MCF 10A (cell line): ENCODE measurements around the gene SLAMF7. TPM values are rescaled to one million over a fixed set of nuclear protein-coding genes. Genes with fewer than 3 reads are reported as not detected.

Source experiments
- BruUV-seq: library from RNA; stranded (reverse); fragments of 400-500 nt; replicated peaks from 2 replicates; lab custom pipeline; 2021; lab: Mats Ljungman, UMichigan
- CTCF ChIA-PET: fragments of 300-600 bp; sonication (Branson Sonifier 250); formaldehyde crosslinking; extraction: SDS; loops from one replicate; lab custom pipeline; 2021; ENCODE audit warnings: antibody characterized with exemption, inconsistent platforms; lab: Yijun Ruan, JAX
- POLR2A ChIA-PET: fragments of 300-600, 350-650 bp; sonication (Branson Sonifier 250); formaldehyde crosslinking; extraction: SDS; loops from one replicate; lab custom pipeline; 2020; ENCODE audit warnings: antibody characterized with exemption, inconsistent platforms; lab: Yijun Ruan, JAX
- DNase-seq: peaks from one replicate; pipeline ENCODE4 v3.0.0-alpha.2; 2018; ENCODE audit not compliant: unreplicated experiment
- H3K27ac Mint-ChIP-seq: one replicate; pipeline ENCODE4 v1.8.0; 2022; ENCODE audit warnings: mild to moderate bottlenecking, low read depth, mixed read lengths; ENCODE audit not compliant: unreplicated experiment
- H3K27me3 Mint-ChIP-seq: one replicate; pipeline ENCODE4 v1.8.0; 2022; ENCODE audit warnings: mixed read lengths; ENCODE audit not compliant: insufficient read depth, unreplicated experiment
- H3K36me3 Mint-ChIP-seq: one replicate; pipeline ENCODE4 v1.8.0; 2022; ENCODE audit warnings: mild to moderate bottlenecking, moderate library complexity, mixed read lengths; ENCODE audit not compliant: insufficient read depth, unreplicated experiment
- H3K4me1 Mint-ChIP-seq: one replicate; pipeline ENCODE4 v1.8.0; 2022; ENCODE audit warnings: mixed read lengths; ENCODE audit not compliant: insufficient read depth, unreplicated experiment
- H3K4me3 Mint-ChIP-seq: one replicate; pipeline ENCODE4 v1.8.0; 2022; ENCODE audit warnings: mild to moderate bottlenecking, moderate library complexity, mixed read lengths; ENCODE audit not compliant: unreplicated experiment
- H3K9me3 Mint-ChIP-seq: one replicate; pipeline ENCODE4 v1.8.0; 2022; ENCODE audit warnings: mixed read lengths; ENCODE audit not compliant: unreplicated experiment
- CTCF ChIP-seq: fragments of 200-600 bp; IDR thresholded peaks from one replicate; pipeline ENCODE4 v1.8.0; 2022; ENCODE audit warnings: antibody characterized with exemption, mild to moderate bottlenecking; ENCODE audit not compliant: unreplicated experiment
- intact Hi-C: fragments of 100-400 bp; cut with micrococcal nuclease; formaldehyde crosslinking; loops from 2 replicates; pipeline ENCODE4 v1.14.1; 2022
- total RNA-seq: library from RNA; stranded (reverse); gene quantifications from 2 replicates; pipeline ENCODE4 v1.2.3, GENCODE V29; 2022

The SLAMF7 gene
- total RNA-seq, 1 experiment from 2014 or later: 8.6 TPM

GRCh38 chr1:160721473-160721872, 17.6 kb upstream of the SLAMF7 start:
- Mint-ChIP-seq H3K27ac (no peak overlapping the region), H3K9me3 (no peaks in the 10 kb centered on the region), H3K36me3 (no peaks in the 10 kb centered on the region), H3K4me1 (peaks cover 6% of the 10 kb centered on the region), H3K27me3 (no peaks in the 10 kb centered on the region), H3K4me3 (no peak overlapping the region)
- no peak for DNase-seq
- intact Hi-C loops: no loop called here
- CTCF ChIA-PET: interaction anchor here (0.8 to 10.7 kb wide), 4 partner anchors 46 to 267 kb away, joined by 3 to 134 read pairs (median 6); no protein-coding TSS in a partner anchor
- no TSS peak for BruUV-seq
- no peak for TF ChIP-seq CTCF
- POLR2A ChIA-PET: interaction anchor here (1.2 kb wide), 1 partner anchor 231 kb away, joined by 3 read pairs; no protein-coding TSS in a partner anchor

GRCh38 chr1:160722726-160723125, 16.3 kb upstream of the SLAMF7 start:
- Mint-ChIP-seq H3K36me3 (no peaks in the 10 kb centered on the region), H3K4me1 (peaks cover 6% of the 10 kb centered on the region), H3K27me3 (no peaks in the 10 kb centered on the region), H3K9me3 (no peaks in the 10 kb centered on the region), H3K4me3 (no peak overlapping the region), H3K27ac (no peak overlapping the region)
- ChIA-PET POLR2A (interaction anchor here (1.0 kb wide), 2 partner anchors 10 to 379 kb away, joined by 3 read pairs; no protein-coding TSS in a partner anchor), CTCF (interaction anchor here (0.5 to 10.7 kb wide), 13 partner anchors 10 to 398 kb away, joined by 3 to 134 read pairs (median 6); partner anchors contain the start of gene CD48)
- no peak for TF ChIP-seq CTCF
- intact Hi-C loops: no loop called here
- no TSS peak for BruUV-seq
- DNase-seq: no peak

- no peak for TF ChIP-seq CTCF
- Mint-ChIP-seq H3K4me1 (peaks cover 6% of the 10 kb centered on the region), H3K36me3 (no peaks in the 10 kb centered on the region), H3K27ac (no peak overlapping the region), H3K27me3 (no peaks in the 10 kb centered on the region), H3K4me3 (no peak overlapping the region), H3K9me3 (no peaks in the 10 kb centered on the region)
- no peak for DNase-seq
- no TSS peak for BruUV-seq
- ChIA-PET POLR2A (interaction anchor here (0.6 to 1.0 kb wide), 3 partner anchors 9 to 378 kb away, joined by 3 read pairs; no protein-coding TSS in a partner anchor), CTCF (interaction anchor here (0.5 to 10.7 kb wide), 20 partner anchors 9 to 416 kb away, joined by 3 to 134 read pairs (median 4); partner anchors contain the start of gene CD48)
- intact Hi-C loops: no loop called here
These were observed 15.7 kb upstream of the SLAMF7 start for GRCh38 chr1:160723332-160723731.

GRCh38 chr1:160724465-160725242, 14.4 kb upstream of the SLAMF7 start:
- no TSS peak for BruUV-seq
- TF ChIP-seq CTCF: no peak
- H3K4me3 Mint-ChIP-seq: no peak overlapping the region
- ChIA-PET CTCF (interaction anchor here (0.5 to 10.7 kb wide), 20 partner anchors 13 to 372 kb away, joined by 3 to 134 read pairs (median 4); partner anchors contain the start of genes CD48, ITLN2 and SLAMF7), POLR2A (interaction anchor here (1.1 to 4.7 kb wide), 4 partner anchors 14 to 296 kb away, joined by 3 to 27 read pairs (median 9); partner anchors contain the start of gene SLAMF7)
- no peak for DNase-seq
- peaks cover 6% of the 10 kb centered on the region for H3K4me1 Mint-ChIP-seq
- intact Hi-C loops: no loop called here
- no peaks in the 10 kb centered on the region for H3K36me3 Mint-ChIP-seq
- H3K27ac Mint-ChIP-seq: no peak overlapping the region
- no peaks in the 10 kb centered on the region for H3K9me3 Mint-ChIP-seq
- H3K27me3 Mint-ChIP-seq: no peaks in the 10 kb centered on the region
